SK-N-SH treated with all-trans-retinoic acid at 6 μM for 48 hours (cell line): ENCODE measurements around the gene GRAMD1B.

Source experiments
- ATAC-seq: fragments of 200-7000 bp; cut with Tn5 transposase; 3 replicates; pipeline ENCODE4 v1.9.1; 2020; ENCODE audit warnings: mild to moderate bottlenecking, moderate library complexity
- ARNTL ChIP-seq: fragments of 450-650 bp; formaldehyde crosslinking; IDR thresholded peaks from 2 replicates; pipeline ENCODE4 v1.5.0; 2020; ENCODE audit warnings: low read depth, mild to moderate bottlenecking, moderate library complexity, borderline replicate concordance
- BACH2 ChIP-seq: fragments of 250-450 bp; sonication (Bioruptor Pico); IDR thresholded peaks from 2 replicates; pipeline ENCODE4 v1.9.0; 2021; ENCODE audit warnings: mild to moderate bottlenecking, borderline replicate concordance
- CSDC2 ChIP-seq: fragments of 250-450 bp; sonication (Bioruptor Pico); IDR thresholded peaks from 2 replicates; pipeline ENCODE4 v1.5.0; 2020; ENCODE audit warnings: mild to moderate bottlenecking, moderate library complexity
- ESRRG ChIP-seq: fragments of 250-450 bp; sonication (Bioruptor Pico); IDR thresholded peaks from 2 replicates; pipeline ENCODE4 v1.6.1; 2021; ENCODE audit warnings: mild to moderate bottlenecking
- GLIS3 ChIP-seq: fragments of 250-450 bp; sonication (Bioruptor Pico); IDR thresholded peaks from 2 replicates; pipeline ENCODE4 v1.5.0; 2020; ENCODE audit warnings: mild to moderate bottlenecking, moderate library complexity
- ISL1 ChIP-seq: fragments of 250-450 bp; sonication (Bioruptor Pico); IDR thresholded peaks from 2 replicates; pipeline ENCODE4 v2.1.2; 2022; ENCODE audit warnings: mild to moderate bottlenecking, moderate library complexity
- OSR1 ChIP-seq: fragments of 250-450 bp; sonication (Bioruptor Pico); IDR thresholded peaks from 2 replicates; pipeline ENCODE4 v1.8.0; 2022; ENCODE audit warnings: moderate library complexity, mild to moderate bottlenecking, inconsistent platforms
- PPARA ChIP-seq: fragments of 250-450 bp; sonication (Bioruptor Pico); IDR thresholded peaks from 2 replicates; pipeline ENCODE4 v1.5.0; 2020; ENCODE audit warnings: mild to moderate bottlenecking, borderline replicate concordance
- RARB ChIP-seq: fragments of 250-450 bp; sonication (Bioruptor Pico); IDR thresholded peaks from 2 replicates; pipeline ENCODE4 v1.8.0; 2021; ENCODE audit warnings: mild to moderate bottlenecking, moderate library complexity
- SNAI2 ChIP-seq: fragments of 250-450 bp; sonication (Bioruptor Pico); IDR thresholded peaks from 2 replicates; pipeline ENCODE4 v1.5.0; 2020; ENCODE audit warnings: mild to moderate bottlenecking, moderate library complexity
- TCF4 ChIP-seq: fragments of 250-450 bp; sonication (Bioruptor Pico); IDR thresholded peaks from 2 replicates; pipeline ENCODE4 v1.8.0; 2021; ENCODE audit warnings: mild to moderate bottlenecking, moderate library complexity, borderline replicate concordance
- TOX ChIP-seq: fragments of 250-450 bp; sonication (Bioruptor Pico); IDR thresholded peaks from 2 replicates; pipeline ENCODE4 v1.8.0; 2021; ENCODE audit warnings: mild to moderate bottlenecking, moderate library complexity, borderline replicate concordance
- TSHZ2 ChIP-seq: fragments of 250-450 bp; sonication (Bioruptor Pico); IDR thresholded peaks from 2 replicates; pipeline ENCODE4 v1.5.0; 2020; ENCODE audit warnings: mild to moderate bottlenecking, moderate library complexity
- ZC3H10 ChIP-seq: fragments of 250-450 bp; sonication (Bioruptor Pico); IDR thresholded peaks from 2 replicates; pipeline ENCODE4 v1.5.1; 2021; ENCODE audit warnings: mild to moderate bottlenecking, moderate library complexity
- ZFP3 ChIP-seq: fragments of 250-450 bp; sonication (Bioruptor Pico); IDR thresholded peaks from 2 replicates; pipeline ENCODE4 v1.5.0; 2020; ENCODE audit warnings: mild to moderate bottlenecking, moderate library complexity
- ZFP30 ChIP-seq: fragments of 450-650 bp; formaldehyde crosslinking; IDR thresholded peaks from 2 replicates; pipeline ENCODE4 v1.5.0; 2022; ENCODE audit warnings: mild to moderate bottlenecking, moderate library complexity
- ZNF565 ChIP-seq: fragments of 450-650 bp; formaldehyde crosslinking; conservative IDR thresholded peaks from 2 replicates; pipeline ENCODE4 v1.5.0; 2020; ENCODE audit warnings: low read depth, mild to moderate bottlenecking, moderate library complexity
- ZNF70 ChIP-seq: fragments of 450-650 bp; formaldehyde crosslinking; IDR thresholded peaks from 2 replicates; pipeline ENCODE4 v1.5.0; 2020; ENCODE audit warnings: mild to moderate bottlenecking, moderate library complexity
- ZNF8 ChIP-seq: fragments of 450-650 bp; formaldehyde crosslinking; IDR thresholded peaks from 2 replicates; pipeline ENCODE4 v1.5.0; 2020; ENCODE audit warnings: mild to moderate bottlenecking, moderate library complexity
- TF ChIP-seq, protein P1 (sequence below): fragments of 250-450 bp; sonication (Bioruptor Pico); IDR thresholded peaks from 2 replicates; pipeline ENCODE4 v1.8.0; 2021; ENCODE audit warnings: low read depth, mild to moderate bottlenecking, moderate library complexity, borderline replicate concordance
- TF ChIP-seq, protein P2 (sequence below): fragments of 250-450 bp; sonication (Bioruptor Pico); IDR thresholded peaks from 2 replicates; pipeline ENCODE4 v1.5.1; 2020; ENCODE audit warnings: low read depth, mild to moderate bottlenecking, moderate library complexity
- TF ChIP-seq, protein P3 (sequence below): fragments of 250-450 bp; sonication (Bioruptor Pico); IDR thresholded peaks from 2 replicates; pipeline ENCODE4 v1.5.1; 2021; ENCODE audit warnings: mild to moderate bottlenecking, moderate library complexity

GRAMD1B gene

GRCh38 chr11:123630126-123630608 is 200.1 kb downstream of the GRAMD1B start:
- TF ChIP-seq ZNF70 (CRISPR knock-in tag) (no peak), ZFP30 (CRISPR knock-in tag) (no peak), TSHZ2 (CRISPR knock-in tag) (no peak), RARB (no peak), TOX (CRISPR knock-in tag) (no peak), CSDC2 (CRISPR knock-in tag) (no peak), ESRRG (CRISPR knock-in tag) (no peak), ARNTL (no peak), SNAI2 (no peak), BACH2 (CRISPR knock-in tag) (no peak), TCF4 (CRISPR knock-in tag) (no peak)
- TF ChIP-seq, protein P1, sequence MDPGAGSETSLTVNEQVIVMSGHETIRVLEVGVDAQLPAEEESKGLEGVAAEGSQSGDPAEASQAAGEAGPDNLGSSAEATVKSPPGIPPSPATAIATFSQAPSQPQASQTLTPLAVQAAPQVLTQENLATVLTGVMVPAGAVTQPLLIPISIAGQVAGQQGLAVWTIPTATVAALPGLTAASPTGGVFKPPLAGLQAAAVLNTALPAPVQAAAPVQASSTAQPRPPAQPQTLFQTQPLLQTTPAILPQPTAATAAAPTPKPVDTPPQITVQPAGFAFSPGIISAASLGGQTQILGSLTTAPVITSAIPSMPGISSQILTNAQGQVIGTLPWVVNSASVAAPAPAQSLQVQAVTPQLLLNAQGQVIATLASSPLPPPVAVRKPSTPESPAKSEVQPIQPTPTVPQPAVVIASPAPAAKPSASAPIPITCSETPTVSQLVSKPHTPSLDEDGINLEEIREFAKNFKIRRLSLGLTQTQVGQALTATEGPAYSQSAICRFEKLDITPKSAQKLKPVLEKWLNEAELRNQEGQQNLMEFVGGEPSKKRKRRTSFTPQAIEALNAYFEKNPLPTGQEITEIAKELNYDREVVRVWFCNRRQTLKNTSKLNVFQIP (CRISPR knock-in tag): no peak
- ATAC-seq: no peak

DNA sequence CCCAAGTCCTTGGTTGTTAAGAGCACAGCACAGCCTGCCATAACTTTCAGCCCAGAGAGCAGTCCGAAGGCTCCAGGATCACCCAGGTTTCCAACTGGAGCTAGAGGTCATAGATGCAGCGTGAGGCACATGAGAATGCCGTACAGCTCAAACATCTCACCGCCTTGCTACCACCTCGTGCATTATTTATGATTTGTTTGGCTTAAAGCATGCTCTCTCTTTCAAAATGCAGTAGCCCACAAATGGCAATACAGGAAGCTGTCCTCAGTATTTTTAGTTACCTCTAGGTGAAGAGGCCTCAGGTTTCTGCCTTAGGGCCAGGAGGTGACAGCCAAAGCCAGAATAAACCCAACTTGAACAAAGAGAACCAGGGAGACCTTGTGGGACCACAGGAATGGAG is 210.0 kb downstream of the GRAMD1B start:
- ATAC-seq: no peak
- no peak for TF ChIP-seq GLIS3 (CRISPR knock-in tag)

- peak; percentile 98 for ATAC-seq
- TF ChIP-seq, protein P2, sequence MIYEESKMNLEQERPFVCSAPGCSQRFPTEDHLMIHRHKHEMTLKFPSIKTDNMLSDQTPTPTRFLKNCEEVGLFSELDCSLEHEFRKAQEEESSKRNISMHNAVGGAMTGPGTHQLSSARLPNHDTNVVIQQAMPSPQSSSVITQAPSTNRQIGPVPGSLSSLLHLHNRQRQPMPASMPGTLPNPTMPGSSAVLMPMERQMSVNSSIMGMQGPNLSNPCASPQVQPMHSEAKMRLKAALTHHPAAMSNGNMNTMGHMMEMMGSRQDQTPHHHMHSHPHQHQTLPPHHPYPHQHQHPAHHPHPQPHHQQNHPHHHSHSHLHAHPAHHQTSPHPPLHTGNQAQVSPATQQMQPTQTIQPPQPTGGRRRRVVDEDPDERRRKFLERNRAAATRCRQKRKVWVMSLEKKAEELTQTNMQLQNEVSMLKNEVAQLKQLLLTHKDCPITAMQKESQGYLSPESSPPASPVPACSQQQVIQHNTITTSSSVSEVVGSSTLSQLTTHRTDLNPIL (CRISPR knock-in tag): no peak
- no peak for TF ChIP-seq ZNF70 (CRISPR knock-in tag)
- no peak for TF ChIP-seq OSR1
- no peak for TF ChIP-seq TOX (CRISPR knock-in tag)
- no peak for TF ChIP-seq ISL1 (CRISPR knock-in tag)
- TF ChIP-seq ZFP3 (CRISPR knock-in tag): no peak
- TF ChIP-seq ZFP30 (CRISPR knock-in tag): no peak
- no peak for TF ChIP-seq PPARA (CRISPR knock-in tag)
- no peak for TF ChIP-seq ZC3H10 (CRISPR knock-in tag)
- TF ChIP-seq, protein P3, sequence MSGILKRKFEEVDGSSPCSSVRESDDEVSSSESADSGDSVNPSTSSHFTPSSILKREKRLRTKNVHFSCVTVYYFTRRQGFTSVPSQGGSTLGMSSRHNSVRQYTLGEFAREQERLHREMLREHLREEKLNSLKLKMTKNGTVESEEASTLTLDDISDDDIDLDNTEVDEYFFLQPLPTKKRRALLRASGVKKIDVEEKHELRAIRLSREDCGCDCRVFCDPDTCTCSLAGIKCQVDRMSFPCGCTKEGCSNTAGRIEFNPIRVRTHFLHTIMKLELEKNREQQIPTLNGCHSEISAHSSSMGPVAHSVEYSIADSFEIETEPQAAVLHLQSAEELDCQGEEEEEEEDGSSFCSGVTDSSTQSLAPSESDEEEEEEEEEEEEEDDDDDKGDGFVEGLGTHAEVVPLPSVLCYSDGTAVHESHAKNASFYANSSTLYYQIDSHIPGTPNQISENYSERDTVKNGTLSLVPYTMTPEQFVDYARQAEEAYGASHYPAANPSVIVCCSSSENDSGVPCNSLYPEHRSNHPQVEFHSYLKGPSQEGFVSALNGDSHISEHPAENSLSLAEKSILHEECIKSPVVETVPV: no peak
- TF ChIP-seq ZNF8 (CRISPR knock-in tag): no peak
- no peak for TF ChIP-seq RARB
- no peak for TF ChIP-seq TSHZ2 (CRISPR knock-in tag)
- TF ChIP-seq ZNF565 (CRISPR knock-in tag): no peak
- TF ChIP-seq TCF4 (CRISPR knock-in tag): no peak
Observed at GRCh38 chr11:123640677-123641494, 210.8 kb downstream of the GRAMD1B start.
